HepG2 (cell line): ENCODE data around the gene IL21R. TPM values are rescaled to one million over a fixed set of nuclear protein-coding genes. Genes with fewer than 3 reads are reported as not detected.

Experiments used
- ATAC-seq: fragments of 200-7000 bp; cut with Tn5 transposase; 3 replicates; pipeline ENCODE4 v1.9.1; 2020; ENCODE audit warnings: mild to moderate bottlenecking, moderate library complexity
- BruUV-seq: library from RNA; stranded (reverse); fragments of 400-500 nt; replicated peaks from 2 replicates; lab custom pipeline; 2021; lab: Mats Ljungman, UMichigan
- CTCF ChIA-PET: fragments of 300-600 bp; formaldehyde crosslinking; extraction: SDS; loops from one replicate; lab custom pipeline; 2021; ENCODE audit warnings: low total read pairs, inconsistent platforms, low intra/inter-chr PET ratio; lab: Yijun Ruan, JAX
- POLR2A ChIA-PET: fragments of 350-600 bp; sonication (Branson Sonifier 250); formaldehyde crosslinking; loops from one replicate; lab custom pipeline; 2020; ENCODE audit warnings: antibody characterized with exemption, inconsistent platforms; lab: Yijun Ruan, JAX
- DNase-seq: peaks from one replicate; pipeline ENCODE4 v3.0.0-alpha.2; 2015; ENCODE audit warnings: low spot score
- FAIRE-seq: peaks from 3 replicates; lab custom pipeline; 2011; peaks lifted over from hg19 to GRCh38; lab: Jason Lieb, UNC
- H2AFZ ChIP-seq: one replicate; pipeline ENCODE4 v1.6.1; 2011; ENCODE audit warnings: low read length, inconsistent platforms
- H3K27ac ChIP-seq: fragments of 300-600 bp; 3 replicates; pipeline ENCODE4 v1.8.0; 2011; ENCODE audit warnings: mixed run types, mild to moderate bottlenecking, mixed read lengths, low read length, inconsistent platforms; ENCODE audit not compliant: insufficient read depth; ENCODE audit errors: extremely low read length
- H3K27me3 ChIP-seq, 2 experiments: fragments of 200-600 bp in 1 of 2; 2 replicates in 1 of 2; 3 replicates in 1 of 2; pipeline versions ENCODE4 v1.6.0 to v1.8.0; 2011; ENCODE audit warnings: low read length in 2 of 2, mild to moderate bottlenecking in 2 of 2, moderate library complexity in 2 of 2, inconsistent platforms in 1 of 2; ENCODE audit not compliant: insufficient read depth in 2 of 2, control insufficient read depth in 1 of 2
- H3K36me3 ChIP-seq, 2 experiments: fragments of 200-600 bp in 1 of 2; replicated peaks in 1 of 2; 2 replicates in 1 of 2; 3 replicates in 1 of 2; pipeline versions ENCODE4 v1.5.1 to v1.8.0; 2011; ENCODE audit warnings: low read length in 2 of 2, inconsistent platforms in 1 of 2; ENCODE audit not compliant: insufficient read depth in 2 of 2, control insufficient read depth in 1 of 2
- H3K4me1 ChIP-seq: 2 replicates; pipeline ENCODE4 v1.5.1; 2012; ENCODE audit warnings: low read length, inconsistent platforms; ENCODE audit not compliant: insufficient read depth
- H3K4me2 ChIP-seq: 2 replicates; pipeline ENCODE4 v1.6.0; 2011; ENCODE audit warnings: low read depth, low read length, inconsistent platforms
- H3K4me3 ChIP-seq, 3 experiments: fragments of 200-600 bp in 1 of 3; sonication (generic), shearing (Covaris generic) in 1 of 3; replicated peaks in 1 of 3; 2 replicates each; pipeline ENCODE4 v1.5.1; 2011 to 2016; ENCODE audit warnings: low read length in 3 of 3, inconsistent platforms in 2 of 3, low read depth in 2 of 3, mild to moderate bottlenecking in 2 of 3, control low read depth in 1 of 3, mixed read lengths in 1 of 3; ENCODE audit not compliant: insufficient read depth in 1 of 3
- H3K79me2 ChIP-seq: one replicate; pipeline ENCODE4 v1.6.1; 2011; ENCODE audit warnings: low read length, inconsistent platforms; ENCODE audit not compliant: insufficient read depth
- H3K9ac ChIP-seq: 2 replicates; pipeline ENCODE4 v1.6.0; 2011; ENCODE audit warnings: mild to moderate bottlenecking, low read depth, low read length, inconsistent platforms; ENCODE audit not compliant: insufficient read depth
- H3K9me3 ChIP-seq: 2 replicates; pipeline ENCODE4 v1.5.1; 2012; ENCODE audit warnings: mild to moderate bottlenecking, low read length
- H4K20me1 ChIP-seq: 2 replicates; pipeline ENCODE4 v1.6.0; 2011; ENCODE audit warnings: inconsistent platforms, mild to moderate bottlenecking, low read length, moderate library complexity; ENCODE audit not compliant: insufficient read depth
- ATF7 ChIP-seq, 2 experiments: fragments of 450-650 bp in 1 of 2; sonication (generic) in 1 of 2; formaldehyde crosslinking in 1 of 2; IDR thresholded peaks; 2 replicates each; pipeline versions ENCODE4 v1.4.0 to v1.6.1; 2016 to 2020; ENCODE audit warnings: antibody characterized with exemption in 1 of 2, mild to moderate bottlenecking in 1 of 2, missing genetic modification reagents in 1 of 2
- CREB1 ChIP-seq, 2 experiments: fragments of 450-650 bp in 1 of 2; IDR thresholded peaks; 2 replicates each; pipeline ENCODE4 v1.6.1; 2016 to 2017; ENCODE audit warnings: control low read depth in 1 of 2, mild to moderate bottlenecking in 1 of 2, missing compliant biosample characterization in 1 of 2, missing genetic modification characterization in 1 of 2
- GABPB1 ChIP-seq: IDR thresholded peaks from 2 replicates; pipeline ENCODE4 v1.6.1; 2016; ENCODE audit warnings: mild to moderate bottlenecking, missing genetic modification reagents, moderate library complexity, missing compliant biosample characterization
- IRF2 ChIP-seq: IDR thresholded peaks from 2 replicates; pipeline ENCODE4 v1.6.1; 2018; ENCODE audit warnings: missing genetic modification reagents, missing compliant biosample characterization
- ISX ChIP-seq: sonication (generic); formaldehyde crosslinking; conservative IDR thresholded peaks from 2 replicates; pipeline ENCODE4 v1.5.0; 2020; ENCODE audit warnings: missing genetic modification reagents
- PAF1 ChIP-seq: IDR thresholded peaks from 2 replicates; pipeline ENCODE4 v1.6.1; 2016; ENCODE audit warnings: missing genetic modification reagents, missing compliant biosample characterization
- PLSCR1 ChIP-seq: sonication (generic); formaldehyde crosslinking; IDR thresholded peaks from 2 replicates; pipeline ENCODE4 v1.5.0; 2020; ENCODE audit warnings: missing genetic modification reagents, mild to moderate bottlenecking, borderline replicate concordance
- POLR2AphosphoS5 ChIP-seq: IDR thresholded peaks from 2 replicates; pipeline ENCODE4 v1.6.1; 2012; ENCODE audit warnings: low read depth, low read length
- SALL2 ChIP-seq: sonication (generic); formaldehyde crosslinking; IDR thresholded peaks from 2 replicates; pipeline ENCODE4 v1.8.1; 2023; ENCODE audit warnings: mild to moderate bottlenecking, missing genetic modification reagents, inconsistent platforms
- ZC3H4 ChIP-seq: sonication (generic); formaldehyde crosslinking; IDR thresholded peaks from 2 replicates; pipeline ENCODE4 v1.4.0; 2020; ENCODE audit warnings: missing genetic modification reagents, borderline replicate concordance
- ZFY ChIP-seq: sonication (generic); formaldehyde crosslinking; IDR thresholded peaks from 2 replicates; pipeline ENCODE4 v1.4.0; 2020; ENCODE audit warnings: missing genetic modification reagents
- ZMAT3 ChIP-seq: sonication (generic); formaldehyde crosslinking; conservative IDR thresholded peaks from 2 replicates; pipeline ENCODE4 v1.7.0; 2021; ENCODE audit warnings: missing genetic modification reagents
- ZNF75D ChIP-seq: sonication (generic); formaldehyde crosslinking; IDR thresholded peaks from 2 replicates; pipeline ENCODE4 v1.8.1; 2023; ENCODE audit warnings: missing genetic modification reagents, mild to moderate bottlenecking, borderline replicate concordance
- ZNF766 ChIP-seq: sonication (generic); formaldehyde crosslinking; IDR thresholded peaks from 2 replicates; pipeline ENCODE4 v1.5.0; 2020; ENCODE audit warnings: missing genetic modification reagents, borderline replicate concordance
- WGBS: methylation state at CpG from one replicate; pipeline ENCODE4 v1.1.6; 2017; ENCODE audit warnings: low lambda C conversion rate; 5-methylcytosine and 5-hydroxymethylcytosine counted together
- in situ Hi-C: cut with HindIII; loops from 2 replicates; pipeline ENCODE4 v1.10.0; 2017; ENCODE audit warnings: low pct_unique_long_range_greater_than_20kb; ENCODE audit not compliant: extremely low pct_ligation_motif_present
- intact Hi-C: fragments of 100-400 bp; cut with micrococcal nuclease; formaldehyde crosslinking; loops from one replicate; pipeline ENCODE4 v1.10.0; 2022; ENCODE audit not compliant: unreplicated experiment
- polyA plus RNA-seq, 8 experiments: library from polyadenylated mRNA; depleted of rRNA in 3 of 8; stranded (reverse) in 7 of 8; unstranded in 1 of 8; fragments of >200 nt; fragmentation: Illumina TruSeq in 4 of 8; extraction: Trizol in 4 of 8; gene quantifications; 2 replicates each; pipeline versions ENCODE4 v1.2.1 to v1.2.3, GENCODE V29; 2011 to 2016; ENCODE audit warnings: low read depth in 4 of 8, missing spikeins in 1 of 8, mixed read lengths in 1 of 8; ENCODE audit not compliant: insufficient read depth in 1 of 8
- total RNA-seq, 5 experiments: library from RNA; depleted of rRNA; stranded (reverse); fragments of >200 nt; fragmentation: Illumina TruSeq; extraction: Trizol; gene quantifications; 2 replicates each; pipeline ENCODE4 v1.2.3, GENCODE V29; 2016; ENCODE audit warnings: low read depth in 1 of 5

Gene IL21R
- total and polyA plus RNA-seq, 2 of the 13 experiments (the other 11 are each of a cell fraction or from before 2014, with no cell fraction given): 0.49 to 0.64 TPM

GRCh38 chr16:27381974-27382855 lies 19.8 kb upstream of the IL21R start:
- in situ Hi-C loops: no loop called here
- no TSS peak for BruUV-seq

GRCh38 chr16:27383556-27384243 lies 18.3 kb upstream of the IL21R start:
- no peaks in the 10 kb centered on the region for H3K36me3 ChIP-seq
- H3K4me1 ChIP-seq: peaks cover 5% of the 10 kb centered on the region
- H3K4me3 ChIP-seq: no peak overlapping the region
- no peaks in the 10 kb centered on the region for H4K20me1 ChIP-seq
- no peak overlapping the region for H3K4me2 ChIP-seq
- H3K9me3 ChIP-seq: no peaks in the 10 kb centered on the region
- BruUV-seq: no TSS peak
- no peak overlapping the region for H2AFZ ChIP-seq
- intact Hi-C loops (no loop called here), in situ Hi-C loops (no loop called here)
- no peak for DNase-seq
- no peak overlapping the region for H3K27ac ChIP-seq
- H3K27me3 ChIP-seq: peaks cover 3 to 41% of the 10 kb centered on the region in 2 experiments; a peak in 3 of 5 replicates
- H3K79me2 ChIP-seq: no peaks in the 10 kb centered on the region
- ChIA-PET CTCF (no interaction called here), POLR2A (no interaction called here)
- 24% methylated on average over 14 of the region's 15 CpGs for WGBS
- H3K9ac ChIP-seq: no peak overlapping the region
- no peak for TF ChIP-seq GABPB1 (CRISPR knock-in tag)
- TF ChIP-seq ZNF75D (CRISPR knock-in tag): no peak
- no peak for TF ChIP-seq SALL2 (CRISPR knock-in tag)
- TF ChIP-seq PAF1 (CRISPR knock-in tag): no peak
- TF ChIP-seq POLR2AphosphoS5: no peak
- TF ChIP-seq ZFY (CRISPR knock-in tag): no peak
- no peak for TF ChIP-seq PLSCR1 (CRISPR knock-in tag)
- no peak for TF ChIP-seq ISX (CRISPR knock-in tag)
- no peak for TF ChIP-seq ZMAT3 (CRISPR knock-in tag)
- TF ChIP-seq IRF2: no peak
- FAIRE-seq: no peak
- ATAC-seq: no peak

More at GRCh38 chr16:27381974-27382855, 19.8 kb upstream of the IL21R start:
- Histone ChIP-seq H3K27me3 (peaks cover 3 to 37% of the 10 kb centered on the region in 2 experiments; a peak in 3 of 5 replicates), H3K4me3 (no peak overlapping the region), H3K4me1 (peaks cover 6% of the 10 kb centered on the region), H3K79me2 (no peaks in the 10 kb centered on the region), H3K4me2 (no peak overlapping the region), H2AFZ (no peak overlapping the region), H4K20me1 (no peaks in the 10 kb centered on the region), H3K27ac (no peak overlapping the region), H3K9me3 (no peaks in the 10 kb centered on the region), H3K9ac (no peak overlapping the region), H3K36me3 (no peaks in the 10 kb centered on the region)
- TF ChIP-seq ZNF766 (CRISPR knock-in tag): no peak
- peak; percentile 67; the same call in 1 of the 2 replicates for TF ChIP-seq ATF7 (IDR thresholded peaks at IDR 0.05)
- no peak for TF ChIP-seq ATF7 (CRISPR knock-in tag; IDR thresholded peaks at IDR 0.05)
- no peak for TF ChIP-seq ZC3H4 (CRISPR knock-in tag)
- TF ChIP-seq CREB1 (IDR thresholded peaks at IDR 0.05): peak; percentile 96
- no peak for TF ChIP-seq CREB1 (CRISPR knock-in tag; IDR thresholded peaks at IDR 0.05)
- 32% methylated on average over 10 of the region's 10 CpGs for WGBS
- no peak for DNase-seq
- CTCF ChIA-PET: no interaction called here
- ATAC-seq: no peak
- intact Hi-C loops: no loop called here
- no peak for FAIRE-seq
- POLR2A ChIA-PET: no interaction called here
